H9 (cell line): ENCODE results near the gene ASXL1. TPM values are rescaled to one million over a fixed set of nuclear protein-coding genes. Genes with fewer than 3 reads are reported as not detected.

Source experiments
- DNase-seq: peaks from one replicate; pipeline ENCODE4 v3.0.0-alpha.2; 2017
- H2AFZ ChIP-seq: one replicate; pipeline ENCODE4 v1.6.1; 2013; ENCODE audit warnings: mild to moderate bottlenecking, low read length, control low read depth, moderate library complexity
- H2AK5ac ChIP-seq: 2 replicates; pipeline ENCODE4 v1.6.1; 2013; ENCODE audit warnings: low read length, control low read depth, mixed read lengths; ENCODE audit not compliant: insufficient read length
- H2BK120ac ChIP-seq: one replicate; pipeline ENCODE4 v1.6.1; 2013; ENCODE audit warnings: low read depth, mild to moderate bottlenecking, low read length, control low read depth, inconsistent platforms; ENCODE audit not compliant: poor library complexity, severe bottlenecking
- H2BK12ac ChIP-seq: 2 replicates; pipeline ENCODE4 v1.6.1; 2013; ENCODE audit warnings: low read length, control low read depth, mixed read lengths, low read depth; ENCODE audit not compliant: insufficient read length
- H2BK15ac ChIP-seq: 2 replicates; pipeline ENCODE4 v1.6.1; 2013; ENCODE audit warnings: low read depth, low read length, control low read depth
- H2BK20ac ChIP-seq: one replicate; pipeline ENCODE4 v1.6.1; 2013; ENCODE audit warnings: low read depth, mild to moderate bottlenecking, low read length, control low read depth, inconsistent platforms; ENCODE audit not compliant: poor library complexity, severe bottlenecking
- H2BK5ac ChIP-seq: 2 replicates; pipeline ENCODE4 v1.6.1; 2013; ENCODE audit warnings: low read length, control low read depth, mixed read lengths; ENCODE audit not compliant: insufficient read length
- H3K14ac ChIP-seq: 2 replicates; pipeline ENCODE4 v1.6.1; 2013; ENCODE audit warnings: low read length, control low read depth; ENCODE audit not compliant: insufficient read depth
- H3K18ac ChIP-seq: 2 replicates; pipeline ENCODE4 v1.6.1; 2013; ENCODE audit warnings: low read depth, mild to moderate bottlenecking, mixed read lengths, low read length, control low read depth; ENCODE audit not compliant: insufficient read length
- H3K23ac ChIP-seq: 2 replicates; pipeline ENCODE4 v1.6.1; 2013; ENCODE audit warnings: low read length, control low read depth, mixed read lengths, low read depth; ENCODE audit not compliant: insufficient read length
- H3K23me2 ChIP-seq: 2 replicates; pipeline ENCODE4 v1.6.1; 2013; ENCODE audit warnings: low read depth, mild to moderate bottlenecking, mixed read lengths, low read length, control low read depth; ENCODE audit not compliant: insufficient read length, poor library complexity, severe bottlenecking
- H3K27ac ChIP-seq: 2 replicates; pipeline ENCODE4 v1.5.1; 2013; ENCODE audit warnings: low read length, control low read depth, mixed read lengths, low read depth; ENCODE audit not compliant: insufficient read length
- H3K27me3 ChIP-seq: 2 replicates; pipeline ENCODE4 v1.6.1; 2013; ENCODE audit warnings: low read length, control low read depth, inconsistent platforms; ENCODE audit not compliant: insufficient read depth
- H3K4ac ChIP-seq: 2 replicates; pipeline ENCODE4 v1.6.1; 2013; ENCODE audit warnings: low read depth, mild to moderate bottlenecking, control low read depth, inconsistent platforms, low read length, moderate library complexity
- H3K4me1 ChIP-seq: 2 replicates; pipeline ENCODE4 v1.6.1; 2013; ENCODE audit warnings: low read length, control low read depth, inconsistent platforms; ENCODE audit not compliant: insufficient read depth
- H3K4me2 ChIP-seq: 2 replicates; pipeline ENCODE4 v1.6.1; 2013; ENCODE audit warnings: low read length, control low read depth, mixed read lengths; ENCODE audit not compliant: insufficient read length, insufficient read depth
- H3K56ac ChIP-seq: 2 replicates; pipeline ENCODE4 v1.6.1; 2013; ENCODE audit warnings: low read depth, mild to moderate bottlenecking, mixed read lengths, low read length, control low read depth; ENCODE audit not compliant: insufficient read length
- H3K79me1 ChIP-seq: 2 replicates; pipeline ENCODE4 v1.6.1; 2013; ENCODE audit warnings: low read depth, mild to moderate bottlenecking, moderate library complexity, low read length, control low read depth, inconsistent platforms; ENCODE audit not compliant: insufficient read depth, poor library complexity, severe bottlenecking
- H3K79me2 ChIP-seq: 2 replicates; pipeline ENCODE4 v1.6.1; 2013; ENCODE audit warnings: low read length, control low read depth, inconsistent platforms; ENCODE audit not compliant: insufficient read depth
- H3K9ac ChIP-seq: 2 replicates; pipeline ENCODE4 v1.6.1; 2013; ENCODE audit warnings: low read length, control low read depth, mixed read lengths; ENCODE audit not compliant: insufficient read length; ENCODE audit errors: extremely low read depth
- H3K9me3 ChIP-seq: one replicate; pipeline ENCODE4 v1.6.1; 2013; ENCODE audit warnings: low read depth, low read length, inconsistent platforms; ENCODE audit not compliant: control insufficient read depth
- H3T11ph ChIP-seq: one replicate; pipeline ENCODE4 v1.6.1; 2013; ENCODE audit warnings: mild to moderate bottlenecking, low read length, control low read depth, inconsistent platforms
- H4K20me1 ChIP-seq: one replicate; pipeline ENCODE4 v1.6.1; 2013; ENCODE audit not compliant: control insufficient read depth, insufficient read length, insufficient read depth
- H4K5ac ChIP-seq: 2 replicates; pipeline ENCODE4 v1.6.1; 2013; ENCODE audit warnings: low read depth, mild to moderate bottlenecking, mixed read lengths, low read length, control low read depth; ENCODE audit not compliant: insufficient read length
- H4K8ac ChIP-seq: replicated peaks from 2 replicates; pipeline ENCODE4 v1.6.1; 2013; ENCODE audit warnings: low read length, control low read depth, mixed read lengths, low read depth; ENCODE audit not compliant: insufficient read length
- H4K91ac ChIP-seq: 2 replicates; pipeline ENCODE4 v1.6.1; 2013; ENCODE audit warnings: low read depth, mild to moderate bottlenecking, moderate library complexity, mixed read lengths, low read length, control low read depth; ENCODE audit not compliant: insufficient read length
- H3K27ac Mint-ChIP-seq, 3 experiments: 2 replicates in 2 of 3; 3 replicates in 1 of 3; pipeline ENCODE4 v1.8.0; 2020 to 2021; ENCODE audit warnings: mixed read lengths in 3 of 3, mild to moderate bottlenecking in 1 of 3, moderate library complexity in 1 of 3
- H3K27me3 Mint-ChIP-seq: 2 replicates; pipeline ENCODE4 v1.8.0; 2021; ENCODE audit warnings: low read depth, mild to moderate bottlenecking, moderate library complexity, mixed read lengths
- H3K36me3 Mint-ChIP-seq, 3 experiments: 2 replicates in 2 of 3; 3 replicates in 1 of 3; pipeline ENCODE4 v1.8.0; 2020 to 2021; ENCODE audit warnings: low read depth in 3 of 3, mixed read lengths in 3 of 3; ENCODE audit not compliant: insufficient read depth in 1 of 3
- H3K4me1 Mint-ChIP-seq, 2 experiments: 2 replicates each; pipeline ENCODE4 v1.8.0; 2020; ENCODE audit warnings: mixed read lengths in 2 of 2
- H3K4me3 Mint-ChIP-seq, 2 experiments: 2 replicates in 1 of 2; 3 replicates in 1 of 2; pipeline ENCODE4 v1.8.0; 2020 to 2021; ENCODE audit warnings: mild to moderate bottlenecking in 2 of 2, mixed read lengths in 2 of 2, moderate library complexity in 1 of 2
- H3K9me3 Mint-ChIP-seq, 2 experiments: 2 replicates in 1 of 2; 3 replicates in 1 of 2; pipeline ENCODE4 v1.8.0; 2020; ENCODE audit warnings: mild to moderate bottlenecking in 2 of 2, mixed read lengths in 2 of 2, moderate library complexity in 1 of 2
- WGBS: extraction: QIAGEN DNeasy Blood & Tissue Kit; methylation state at CpG from one replicate; pipeline ENCODE4 v1.1.7; 2013; ENCODE audit warnings: missing lambda C conversion rate, low lambda C conversion rate, mixed read lengths; ENCODE audit not compliant: insufficient read length; ENCODE audit errors: extremely low coverage; 5-methylcytosine and 5-hydroxymethylcytosine counted together
- total RNA-seq: library from RNA; stranded (reverse); gene quantifications from 2 replicates; pipeline ENCODE4 v1.2.1, GENCODE V29; 2021
- TF ChIP-seq, protein P1 (sequence below): fragments of 200-600 bp; sonication (generic); conservative IDR thresholded peaks from 3 replicates; pipeline ENCODE4 v1.8.0; 2021; ENCODE audit warnings: antibody characterized with exemption, mild to moderate bottlenecking

The ASXL1 gene
- total RNA-seq, 1 experiment from 2014 or later = 39.5 TPM

- H3K4me3 Mint-ChIP-seq = no peak overlapping the region
- peaks cover 6 to 26% (median 10%) of the 10 kb centered on the region in 3 experiments; a peak in 5 of 7 replicates for H3K36me3 Mint-ChIP-seq
- no peak overlapping the region for H2BK5ac ChIP-seq
- no peak overlapping the region for H3K27ac ChIP-seq
- TF ChIP-seq, protein P1, sequence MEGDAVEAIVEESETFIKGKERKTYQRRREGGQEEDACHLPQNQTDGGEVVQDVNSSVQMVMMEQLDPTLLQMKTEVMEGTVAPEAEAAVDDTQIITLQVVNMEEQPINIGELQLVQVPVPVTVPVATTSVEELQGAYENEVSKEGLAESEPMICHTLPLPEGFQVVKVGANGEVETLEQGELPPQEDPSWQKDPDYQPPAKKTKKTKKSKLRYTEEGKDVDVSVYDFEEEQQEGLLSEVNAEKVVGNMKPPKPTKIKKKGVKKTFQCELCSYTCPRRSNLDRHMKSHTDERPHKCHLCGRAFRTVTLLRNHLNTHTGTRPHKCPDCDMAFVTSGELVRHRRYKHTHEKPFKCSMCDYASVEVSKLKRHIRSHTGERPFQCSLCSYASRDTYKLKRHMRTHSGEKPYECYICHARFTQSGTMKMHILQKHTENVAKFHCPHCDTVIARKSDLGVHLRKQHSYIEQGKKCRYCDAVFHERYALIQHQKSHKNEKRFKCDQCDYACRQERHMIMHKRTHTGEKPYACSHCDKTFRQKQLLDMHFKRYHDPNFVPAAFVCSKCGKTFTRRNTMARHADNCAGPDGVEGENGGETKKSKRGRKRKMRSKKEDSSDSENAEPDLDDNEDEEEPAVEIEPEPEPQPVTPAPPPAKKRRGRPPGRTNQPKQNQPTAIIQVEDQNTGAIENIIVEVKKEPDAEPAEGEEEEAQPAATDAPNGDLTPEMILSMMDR = no peak
- no peak overlapping the region for H2AFZ ChIP-seq
- no peak overlapping the region for H3T11ph ChIP-seq
- no peak overlapping the region for H2AK5ac ChIP-seq
- no peak overlapping the region for H2BK15ac ChIP-seq
- H4K20me1 ChIP-seq = no peaks in the 10 kb centered on the region
- H3K79me1 ChIP-seq = no peaks in the 10 kb centered on the region
- no peak overlapping the region for H2BK20ac ChIP-seq
- H3K79me2 ChIP-seq = no peaks in the 10 kb centered on the region
- no peak overlapping the region for H3K14ac ChIP-seq
- H2BK120ac ChIP-seq = no peak overlapping the region
- H3K23me2 ChIP-seq = no peaks in the 10 kb centered on the region
- H3K23ac ChIP-seq = no peak overlapping the region
- no peak overlapping the region for H3K4me2 ChIP-seq
- no peaks in the 10 kb centered on the region for H3K27me3 ChIP-seq
- no CpG with 5 or more reads among the region's 1 CpG for WGBS
- no peak overlapping the region for H4K8ac ChIP-seq
- no peaks in the 10 kb centered on the region for H3K27me3 Mint-ChIP-seq
- no peak overlapping the region for H3K9ac ChIP-seq
- H3K18ac ChIP-seq = no peak overlapping the region
- H4K5ac ChIP-seq = no peak overlapping the region
- no peaks in the 10 kb centered on the region for H3K9me3 ChIP-seq
- DNase-seq = no peak
- H3K4ac ChIP-seq = no peak overlapping the region
- no peaks in the 10 kb centered on the region for H3K9me3 Mint-ChIP-seq
- no peaks in the 10 kb centered on the region for H3K4me1 ChIP-seq
- no peak overlapping the region for H3K56ac ChIP-seq
- H3K27ac Mint-ChIP-seq = no peak overlapping the region
- no peak overlapping the region for H2BK12ac ChIP-seq
- H3K4me1 Mint-ChIP-seq = no peaks in the 10 kb centered on the region
- H4K91ac ChIP-seq = no peak overlapping the region
Observed at GRCh38 chr20:32326504-32326845, 31.7 kb upstream of the ASXL1 start.
